ENCODE results near the gene LCE1D.

DNA sequence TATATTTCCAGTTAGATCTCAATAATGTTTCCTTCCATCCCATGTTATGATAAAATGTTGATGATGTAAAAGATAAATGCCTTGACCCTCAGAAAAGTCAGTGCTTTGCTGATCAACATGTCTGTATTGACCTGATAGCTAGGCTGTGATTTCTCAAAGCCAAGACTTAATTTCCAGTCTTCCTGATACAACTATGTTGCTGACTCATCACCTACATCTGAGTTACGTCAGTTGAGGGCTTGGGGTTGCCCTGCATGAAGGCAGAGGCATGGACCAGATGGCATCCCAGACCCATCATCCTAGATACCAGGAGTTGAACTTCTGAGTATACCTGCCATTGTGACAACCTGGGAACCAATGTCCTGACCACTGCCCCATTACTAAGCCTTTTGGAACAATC, 4.8 kb downstream of the LCE1D start:
- TF ChIP-seq, protein P1, sequence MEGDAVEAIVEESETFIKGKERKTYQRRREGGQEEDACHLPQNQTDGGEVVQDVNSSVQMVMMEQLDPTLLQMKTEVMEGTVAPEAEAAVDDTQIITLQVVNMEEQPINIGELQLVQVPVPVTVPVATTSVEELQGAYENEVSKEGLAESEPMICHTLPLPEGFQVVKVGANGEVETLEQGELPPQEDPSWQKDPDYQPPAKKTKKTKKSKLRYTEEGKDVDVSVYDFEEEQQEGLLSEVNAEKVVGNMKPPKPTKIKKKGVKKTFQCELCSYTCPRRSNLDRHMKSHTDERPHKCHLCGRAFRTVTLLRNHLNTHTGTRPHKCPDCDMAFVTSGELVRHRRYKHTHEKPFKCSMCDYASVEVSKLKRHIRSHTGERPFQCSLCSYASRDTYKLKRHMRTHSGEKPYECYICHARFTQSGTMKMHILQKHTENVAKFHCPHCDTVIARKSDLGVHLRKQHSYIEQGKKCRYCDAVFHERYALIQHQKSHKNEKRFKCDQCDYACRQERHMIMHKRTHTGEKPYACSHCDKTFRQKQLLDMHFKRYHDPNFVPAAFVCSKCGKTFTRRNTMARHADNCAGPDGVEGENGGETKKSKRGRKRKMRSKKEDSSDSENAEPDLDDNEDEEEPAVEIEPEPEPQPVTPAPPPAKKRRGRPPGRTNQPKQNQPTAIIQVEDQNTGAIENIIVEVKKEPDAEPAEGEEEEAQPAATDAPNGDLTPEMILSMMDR (optimal IDR thresholded peaks at IDR 0.05 in 1 of 3, IDR thresholded peaks at IDR 0.05 in 1 of 3, conservative IDR thresholded peaks at IDR 0.05 in 1 of 3; ENCODE audit: extremely low read depth in 1 of 3, insufficient read depth in 2 of 3, low read length in 3 of 3): no peak
- no peak for TF ChIP-seq EZH2 (IDR thresholded peaks at IDR 0.05; ENCODE audit: low read length)

Measured in keratinocyte (primary cell).